K562 (cell line): ENCODE measurements around the gene SATB2. TPM values are rescaled to one million over a fixed set of nuclear protein-coding genes. Genes with fewer than 3 reads are reported as not detected.

Experiments used
- ATAC-seq: fragments of 200-7000 bp; cut with Tn5 transposase; 3 replicates; pipeline ENCODE4 v1.9.1; 2020; ENCODE audit warnings: moderate library complexity
- BruUV-seq: library from RNA; stranded (reverse); fragments of 400-500 nt; replicated peaks from 2 replicates; lab custom pipeline; 2021; lab: Mats Ljungman, UMichigan
- CTCF ChIA-PET: fragments of 300-600 bp; formaldehyde crosslinking; extraction: SDS; loops from one replicate; lab custom pipeline; 2021; ENCODE audit warnings: low intra/inter-chr PET ratio; lab: Yijun Ruan, JAX
- POLR2A ChIA-PET: fragments of 300-600, 350-650 bp; sonication (Branson Sonifier 250); formaldehyde crosslinking; extraction: SDS; loops from one replicate; lab custom pipeline; 2021; ENCODE audit warnings: antibody characterized with exemption, inconsistent platforms; lab: Yijun Ruan, JAX
- DNase-seq, 4 experiments: peaks; one replicate each; pipeline versions ENCODE4 v3.0.0 to v3.0.0-alpha.2; 2011 to 2018; ENCODE audit warnings: low spot score in 3 of 4, mixed read lengths in 3 of 4; ENCODE audit errors: extremely low read depth in 1 of 4
- FAIRE-seq: peaks from 2 replicates; lab custom pipeline; 2011; peaks lifted over from hg19 to GRCh38; lab: Jason Lieb, UNC
- H2AFZ ChIP-seq: 2 replicates; pipeline ENCODE4 v1.6.0; 2011; ENCODE audit warnings: low read depth, low read length, control low read depth, inconsistent platforms
- H3K27ac ChIP-seq: fragments of 200-600 bp; 3 replicates; pipeline ENCODE4 v1.8.0; 2011; ENCODE audit warnings: low read depth, mild to moderate bottlenecking, control low read depth, inconsistent platforms, low read length, moderate library complexity, mixed read lengths; ENCODE audit errors: extremely low read depth
- H3K27me3 ChIP-seq, 2 experiments: fragments of 300-600 bp in 1 of 2; 2 replicates in 1 of 2; 3 replicates in 1 of 2; pipeline versions ENCODE4 v1.6.0 to v1.8.0; 2011; ENCODE audit warnings: inconsistent platforms in 2 of 2, low read length in 2 of 2, mild to moderate bottlenecking in 1 of 2, mixed read lengths in 1 of 2, moderate library complexity in 1 of 2; ENCODE audit not compliant: control insufficient read depth in 2 of 2, insufficient read depth in 2 of 2
- H3K36me3 ChIP-seq: fragments of 300-600 bp; 3 replicates; pipeline ENCODE4 v1.8.0; 2011; ENCODE audit warnings: mild to moderate bottlenecking, low read length, inconsistent platforms; ENCODE audit not compliant: control insufficient read depth, insufficient read depth
- H3K4me1 ChIP-seq, 2 experiments: fragments of 200-600 bp in 1 of 2; replicated peaks in 1 of 2; 2 replicates in 1 of 2; 3 replicates in 1 of 2; pipeline versions ENCODE4 v1.5.1 to v1.8.0; 2011; ENCODE audit warnings: inconsistent platforms in 2 of 2, low read length in 2 of 2, mild to moderate bottlenecking in 1 of 2, mixed read lengths in 1 of 2, moderate library complexity in 1 of 2; ENCODE audit not compliant: control insufficient read depth in 2 of 2, insufficient read depth in 2 of 2
- H3K4me2 ChIP-seq: 2 replicates; pipeline ENCODE4 v1.6.1; 2011; ENCODE audit warnings: low read length, control low read depth, inconsistent platforms, mixed read lengths; ENCODE audit not compliant: insufficient read depth
- H3K4me3 ChIP-seq: fragments of 200-600 bp; sonication (generic), shearing (Covaris generic); 2 replicates; pipeline ENCODE4 v1.5.1; 2016; ENCODE audit warnings: control low read depth, inconsistent platforms
- H3K79me2 ChIP-seq: fragments of 200-600 bp; 3 replicates; pipeline ENCODE4 v1.8.0; 2011; ENCODE audit warnings: low read length, inconsistent platforms; ENCODE audit not compliant: control insufficient read depth, insufficient read depth
- H3K9ac ChIP-seq, 2 experiments: 2 replicates each; pipeline versions ENCODE4 v1.6.0 to v1.6.1; 2011; ENCODE audit warnings: low read depth in 2 of 2, low read length in 2 of 2, control low read depth in 1 of 2, inconsistent platforms in 1 of 2, mild to moderate bottlenecking in 1 of 2, mixed read lengths in 1 of 2; ENCODE audit not compliant: insufficient read depth in 1 of 2
- H3K9me1 ChIP-seq: one replicate; pipeline ENCODE4 v1.6.0; 2011; ENCODE audit warnings: inconsistent platforms, mild to moderate bottlenecking, low read length, moderate library complexity; ENCODE audit not compliant: control insufficient read depth, insufficient read depth
- H3K9me3 ChIP-seq: replicated peaks from 2 replicates; pipeline ENCODE4 v1.5.1; 2011; ENCODE audit warnings: low read depth, low read length, inconsistent platforms; ENCODE audit not compliant: control insufficient read depth, insufficient read depth
- H4K20me1 ChIP-seq: replicated peaks from 2 replicates; pipeline ENCODE4 v1.6.1; 2011; ENCODE audit warnings: low read length, inconsistent platforms, mixed read lengths; ENCODE audit not compliant: control insufficient read depth, insufficient read depth
- IFI16 ChIP-seq: fragments of 250-450 bp; sonication (Bioruptor Pico); IDR thresholded peaks from 2 replicates; pipeline ENCODE4 v2.1.2; 2022; ENCODE audit warnings: mild to moderate bottlenecking, inconsistent platforms
- PHB2 ChIP-seq: fragments of 450-650 bp; IDR thresholded peaks from 2 replicates; pipeline ENCODE4 v1.6.1; 2017; ENCODE audit warnings: low read depth
- SMC3 ChIP-seq: conservative IDR thresholded peaks from 2 replicates; pipeline ENCODE4 v1.6.1; 2011; ENCODE audit warnings: low read depth, low read length, improper control_type of control experiment; ENCODE audit not compliant: insufficient read depth
- SREBF2 ChIP-seq: sonication (generic); formaldehyde crosslinking; IDR thresholded peaks from 2 replicates; pipeline ENCODE4 v1.4.0; 2020; ENCODE audit warnings: mild to moderate bottlenecking, missing genetic modification reagents
- TSC22D4 ChIP-seq: fragments of 450-650 bp; IDR thresholded peaks from 2 replicates; pipeline ENCODE4 v1.6.1; 2016; ENCODE audit warnings: missing genetic modification characterization, missing biosample characterization, control low read depth
- ZNF583 ChIP-seq: fragments of 250-450 bp; sonication (Bioruptor Pico); IDR thresholded peaks from 2 replicates; pipeline ENCODE4 v1.4.0; 2020
- WGBS: fragments of 100-300 bp; shearing (Covaris generic); methylation state at CpG from one replicate; pipeline ENCODE4 v1.1.6; 2016; ENCODE audit warnings: low coverage, mixed read lengths; ENCODE audit not compliant: insufficient coverage; ENCODE audit errors: missing lambda C conversion rate; 5-methylcytosine and 5-hydroxymethylcytosine counted together
- in situ Hi-C: fragments of 300-500 bp; cut with MboI; formaldehyde crosslinking; loops from 4 replicates; pipeline ENCODE4 v1.15.0; 2018; ENCODE audit warnings: inconsistent platforms, mixed read lengths
- intact Hi-C: fragments of 100-400 bp; cut with micrococcal nuclease; formaldehyde crosslinking; loops from 2 replicates; pipeline ENCODE4 v1.14.2; 2022
- polyA plus RNA-seq, 8 experiments: library from polyadenylated mRNA; depleted of rRNA in 4 of 8; stranded (reverse) in 5 of 8; unstranded in 3 of 8; fragments of >200 nt; fragmentation: Nextera tagmentation in 2 of 8; fragmentation: Illumina TruSeq in 1 of 8; extraction: Ambion mirVana in 2 of 8; extraction: Trizol in 1 of 8; gene quantifications; 2 replicates each; pipeline versions ENCODE4 v1.2.1 to v1.2.3, GENCODE V29; 2011 to 2014; ENCODE audit warnings: inconsistent platforms in 1 of 8, missing spikeins in 1 of 8
- total RNA-seq, 7 experiments: library from RNA; depleted of rRNA in 6 of 7; stranded (reverse); fragments of >200 nt in 6 of 7; fragmentation: Illumina TruSeq in 2 of 7; extraction: Trizol in 2 of 7; gene quantifications; 2 replicates each; pipeline versions ENCODE4 v1.2.1 to v1.2.3, GENCODE V29; 2011 to 2021; ENCODE audit warnings: low replicate concordance in 1 of 7
- TF ChIP-seq, protein P1 (sequence below): fragments of 250-450 bp; sonication (Bioruptor Pico); IDR thresholded peaks from 2 replicates; pipeline ENCODE4 v1.9.0; 2021; ENCODE audit warnings: mild to moderate bottlenecking
- TF ChIP-seq, protein P2 (sequence below): fragments of 250-450 bp; sonication (Bioruptor Pico); IDR thresholded peaks from 2 replicates; pipeline ENCODE4 v1.4.0; 2020
- TF ChIP-seq, protein P3 (sequence below): fragments of 450-650 bp; conservative IDR thresholded peaks from 2 replicates; pipeline ENCODE4 v1.6.1; 2016; ENCODE audit warnings: missing genetic modification characterization, low read depth, mild to moderate bottlenecking, missing compliant biosample characterization, moderate library complexity

SATB2 gene
- total and polyA plus RNA-seq, 9 of the 15 experiments (the other 6 are each of a cell fraction or from before 2014, with no cell fraction given), result 4.5 to 34.0 (median 15.1) TPM

DNA sequence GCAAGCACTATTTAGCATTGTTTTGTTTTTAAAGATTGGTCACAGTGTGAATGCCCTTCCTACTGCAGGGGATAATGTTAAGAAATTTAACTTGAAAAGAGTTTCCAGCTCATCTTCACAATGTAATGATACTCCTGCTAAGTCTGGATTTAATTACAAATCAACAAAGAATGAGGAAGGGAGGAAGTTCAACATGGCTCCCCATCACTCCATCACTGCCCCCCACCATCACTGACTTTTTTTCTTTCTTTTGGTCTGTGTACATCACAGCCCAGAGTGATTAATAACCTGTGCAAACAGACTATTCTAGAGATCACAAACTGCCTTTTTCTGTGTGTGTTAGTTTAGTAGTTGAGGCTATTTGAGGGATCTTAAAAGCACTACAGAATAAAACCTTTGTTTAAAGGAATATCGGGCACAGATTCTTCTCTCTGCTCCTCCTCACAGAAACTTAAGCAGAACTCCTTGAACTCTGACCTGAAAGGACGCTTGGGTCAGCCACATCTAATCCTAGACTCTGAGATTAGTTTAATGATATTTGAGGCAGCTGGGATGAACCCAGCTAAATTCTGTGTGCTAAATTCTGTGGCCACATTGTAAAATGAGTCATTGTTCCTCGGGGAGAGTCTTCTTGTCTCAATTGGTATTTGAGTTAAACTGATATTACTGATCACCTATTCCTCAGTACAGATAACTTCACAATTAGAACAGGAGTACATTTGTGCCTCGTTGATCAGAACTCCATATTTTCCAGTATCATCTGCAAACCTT, 47.8 kb downstream of the SATB2 start:
- no peaks in the 10 kb centered on the region; a peak in 1 of 5 replicates for H3K4me1 ChIP-seq
- no peak overlapping the region for H3K9ac ChIP-seq
- peaks cover 33% of the 10 kb centered on the region; the same call in 2 of the 3 replicates for H3K79me2 ChIP-seq
- no peak overlapping the region for H3K4me2 ChIP-seq
- intact Hi-C loops (no loop called here), in situ Hi-C loops (no loop called here)
- ChIA-PET POLR2A (no interaction called here), CTCF (no interaction called here)
- no peak for FAIRE-seq
- H3K36me3 ChIP-seq, result peaks cover 75% of the 10 kb centered on the region
- H3K27ac ChIP-seq, result no peak overlapping the region
- H2AFZ ChIP-seq, result no peak overlapping the region
- H3K4me3 ChIP-seq, result no peak overlapping the region
- no TSS peak for BruUV-seq
- H4K20me1 ChIP-seq, result no peaks in the 10 kb centered on the region
- no peaks in the 10 kb centered on the region for H3K27me3 ChIP-seq
- TF ChIP-seq, protein P1, sequence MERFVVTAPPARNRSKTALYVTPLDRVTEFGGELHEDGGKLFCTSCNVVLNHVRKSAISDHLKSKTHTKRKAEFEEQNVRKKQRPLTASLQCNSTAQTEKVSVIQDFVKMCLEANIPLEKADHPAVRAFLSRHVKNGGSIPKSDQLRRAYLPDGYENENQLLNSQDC (CRISPR knock-in tag), result no peak
- TF ChIP-seq, protein P2, sequence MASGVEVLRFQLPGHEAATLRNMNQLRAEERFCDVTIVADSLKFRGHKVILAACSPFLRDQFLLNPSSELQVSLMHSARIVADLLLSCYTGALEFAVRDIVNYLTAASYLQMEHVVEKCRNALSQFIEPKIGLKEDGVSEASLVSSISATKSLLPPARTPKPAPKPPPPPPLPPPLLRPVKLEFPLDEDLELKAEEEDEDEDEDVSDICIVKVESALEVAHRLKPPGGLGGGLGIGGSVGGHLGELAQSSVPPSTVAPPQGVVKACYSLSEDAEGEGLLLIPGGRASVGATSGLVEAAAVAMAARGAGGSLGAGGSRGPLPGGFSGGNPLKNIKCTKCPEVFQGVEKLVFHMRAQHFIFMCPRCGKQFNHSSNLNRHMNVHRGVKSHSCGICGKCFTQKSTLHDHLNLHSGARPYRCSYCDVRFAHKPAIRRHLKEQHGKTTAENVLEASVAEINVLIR (CRISPR knock-in tag), result no peak
- no peak for TF ChIP-seq IFI16
- TF ChIP-seq PHB2, result no peak
- no peak for TF ChIP-seq ZNF583 (CRISPR knock-in tag)
- TF ChIP-seq TSC22D4 (tag), result no peak
- no peak for TF ChIP-seq SREBF2
- no peak for TF ChIP-seq SMC3
- TF ChIP-seq, protein P3, sequence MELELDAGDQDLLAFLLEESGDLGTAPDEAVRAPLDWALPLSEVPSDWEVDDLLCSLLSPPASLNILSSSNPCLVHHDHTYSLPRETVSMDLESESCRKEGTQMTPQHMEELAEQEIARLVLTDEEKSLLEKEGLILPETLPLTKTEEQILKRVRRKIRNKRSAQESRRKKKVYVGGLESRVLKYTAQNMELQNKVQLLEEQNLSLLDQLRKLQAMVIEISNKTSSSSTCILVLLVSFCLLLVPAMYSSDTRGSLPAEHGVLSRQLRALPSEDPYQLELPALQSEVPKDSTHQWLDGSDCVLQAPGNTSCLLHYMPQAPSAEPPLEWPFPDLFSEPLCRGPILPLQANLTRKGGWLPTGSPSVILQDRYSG (tag), result no peak
- H3K9me1 ChIP-seq, result no peaks in the 10 kb centered on the region
- no peak for DNase-seq
- H3K9me3 ChIP-seq, result no peaks in the 10 kb centered on the region
- WGBS, result 53% methylated on average over 4 of the region's 4 CpGs
- ATAC-seq, result no peak
